ENCODE measurements around the gene SEC24C. TPM values are rescaled to one million over a fixed set of nuclear protein-coding genes. Genes with fewer than 3 reads are reported as not detected.

The SEC24C gene
- total RNA-seq, 1 donor from 2014 or later, result 106 TPM

- peaks cover 67% of the 10 kb centered on the region for H3K36me3 Mint-ChIP-seq (ENCODE audit: low read depth)
- no peaks in the 10 kb centered on the region for H3K9me3 Mint-ChIP-seq
- intact Hi-C loops (cut with micrococcal nuclease), result no loop called here
These were observed 53.3 kb downstream of the SEC24C start for GRCh38 chr10:73797324-73798025.

GRCh38 chr10:73798087-73798486 is 53.9 kb downstream of the SEC24C start:
- H3K27ac Mint-ChIP-seq, result no peak overlapping the region
- H3K9me3 Mint-ChIP-seq, result no peaks in the 10 kb centered on the region
- no peaks in the 10 kb centered on the region for H3K4me1 Mint-ChIP-seq
- no peak overlapping the region for H3K4me3 Mint-ChIP-seq
- intact Hi-C loops (cut with micrococcal nuclease), result no loop called here
- H3K27me3 Mint-ChIP-seq, result no peaks in the 10 kb centered on the region
- DNase-seq, result no peak
- peaks cover 69% of the 10 kb centered on the region for H3K36me3 Mint-ChIP-seq (ENCODE audit: low read depth)

More at GRCh38 chr10:73797324-73798025, 53.3 kb downstream of the SEC24C start:
- Mint-ChIP-seq H3K27me3 (no peaks in the 10 kb centered on the region), H3K4me1 (no peaks in the 10 kb centered on the region), H3K27ac (no peak overlapping the region), H3K4me3 (no peak overlapping the region)
- no peak for DNase-seq

GRCh38 chr10:73798927-73799560 is 54.9 kb downstream of the SEC24C start:
- peaks cover 70% of the 10 kb centered on the region for H3K36me3 Mint-ChIP-seq (ENCODE audit: low read depth)
- peaks cover 7% of the 10 kb centered on the region for H3K4me1 Mint-ChIP-seq
- intact Hi-C loops (cut with micrococcal nuclease), result no loop called here
- DNase-seq, result no peak
- H3K27ac Mint-ChIP-seq, result no peak overlapping the region
- H3K9me3 Mint-ChIP-seq, result no peaks in the 10 kb centered on the region
- H3K27me3 Mint-ChIP-seq, result no peaks in the 10 kb centered on the region
- H3K4me3 Mint-ChIP-seq, result no peak overlapping the region

GRCh38 chr10:73799899-73800559 is 55.9 kb downstream of the SEC24C start:
- no peaks in the 10 kb centered on the region for H3K27me3 Mint-ChIP-seq
- peaks cover 11% of the 10 kb centered on the region for H3K4me1 Mint-ChIP-seq
- H3K4me3 Mint-ChIP-seq, result no peak overlapping the region
- no peak overlapping the region for H3K27ac Mint-ChIP-seq
- peaks cover 64% of the 10 kb centered on the region for H3K36me3 Mint-ChIP-seq (ENCODE audit: low read depth)
- no peak for DNase-seq
- no peaks in the 10 kb centered on the region for H3K9me3 Mint-ChIP-seq
- intact Hi-C loops (cut with micrococcal nuclease), result no loop called here

- Mint-ChIP-seq H3K27me3 (no peaks in the 10 kb centered on the region), H3K36me3 (ENCODE audit: low read depth) (peaks cover 66% of the 10 kb centered on the region), H3K27ac (no peak overlapping the region), H3K4me1 (peaks cover 15% of the 10 kb centered on the region), H3K4me3 (no peak overlapping the region), H3K9me3 (no peaks in the 10 kb centered on the region)
- intact Hi-C loops (cut with micrococcal nuclease), result no loop called here
- DNase-seq, result no peak
These were observed 56.5 kb downstream of the SEC24C start for GRCh38 chr10:73800560-73801252.

GRCh38 chr10:73801253-73801590 is 57.0 kb downstream of the SEC24C start:
- Mint-ChIP-seq H3K36me3 (ENCODE audit: low read depth) (peaks cover 66% of the 10 kb centered on the region), H3K4me3 (no peak overlapping the region), H3K27ac (no peak overlapping the region), H3K27me3 (no peaks in the 10 kb centered on the region), H3K4me1 (peaks cover 20% of the 10 kb centered on the region), H3K9me3 (no peaks in the 10 kb centered on the region)
- intact Hi-C loops (cut with micrococcal nuclease), result no loop called here
- no peak for DNase-seq

GRCh38 chr10:73802276-73802991 is 58.3 kb downstream of the SEC24C start:
- Mint-ChIP-seq H3K27ac (peak overlapping the region; percentile 81), H3K4me1 (peaks cover 32% of the 10 kb centered on the region), H3K27me3 (no peaks in the 10 kb centered on the region), H3K9me3 (no peaks in the 10 kb centered on the region), H3K36me3 (ENCODE audit: low read depth) (peaks cover 71% of the 10 kb centered on the region), H3K4me3 (no peak overlapping the region)
- no peak for DNase-seq
- intact Hi-C loops (cut with micrococcal nuclease), result no loop called here

GRCh38 chr10:73803680-73804286 is 59.6 kb downstream of the SEC24C start:
- H3K9me3 Mint-ChIP-seq, result no peaks in the 10 kb centered on the region
- intact Hi-C loops (cut with micrococcal nuclease), result no loop called here
- no peak for DNase-seq
- peaks cover 43% of the 10 kb centered on the region for H3K4me1 Mint-ChIP-seq
- H3K36me3 Mint-ChIP-seq (ENCODE audit: low read depth), result peaks cover 72% of the 10 kb centered on the region
- H3K4me3 Mint-ChIP-seq, result peak overlapping the region; percentile 10
- peak overlapping the region; percentile 81 for H3K27ac Mint-ChIP-seq
- no peaks in the 10 kb centered on the region for H3K27me3 Mint-ChIP-seq

- peak overlapping the region; percentile 12 for H3K4me3 Mint-ChIP-seq
- H3K27me3 Mint-ChIP-seq, result no peaks in the 10 kb centered on the region
- H3K9me3 Mint-ChIP-seq, result no peaks in the 10 kb centered on the region
- H3K4me1 Mint-ChIP-seq, result peaks cover 60% of the 10 kb centered on the region
- no peak for DNase-seq
- H3K27ac Mint-ChIP-seq, result peak overlapping the region; percentile 48
- intact Hi-C loops (cut with micrococcal nuclease), result no loop called here
- H3K36me3 Mint-ChIP-seq (ENCODE audit: low read depth), result peaks cover 76% of the 10 kb centered on the region
These were observed 62.2 kb downstream of the SEC24C start for GRCh38 chr10:73806176-73806950.

GRCh38 chr10:73807471-73807870 is 63.3 kb downstream of the SEC24C start:
- Mint-ChIP-seq H3K36me3 (ENCODE audit: low read depth) (peaks cover 69% of the 10 kb centered on the region), H3K9me3 (no peaks in the 10 kb centered on the region), H3K27ac (no peak overlapping the region), H3K4me1 (peaks cover 60% of the 10 kb centered on the region), H3K27me3 (no peaks in the 10 kb centered on the region), H3K4me3 (peak overlapping the region; percentile 12)
- DNase-seq, result no peak
- intact Hi-C loops (cut with micrococcal nuclease), result no loop called here

- intact Hi-C loops (cut with micrococcal nuclease), result no loop called here
- no peaks in the 10 kb centered on the region for H3K27me3 Mint-ChIP-seq
- no peak overlapping the region for H3K4me3 Mint-ChIP-seq
- H3K9me3 Mint-ChIP-seq, result no peaks in the 10 kb centered on the region
- no peak overlapping the region for H3K27ac Mint-ChIP-seq
- DNase-seq, result no peak
- peaks cover 60% of the 10 kb centered on the region for H3K4me1 Mint-ChIP-seq
- H3K36me3 Mint-ChIP-seq (ENCODE audit: low read depth), result peaks cover 64% of the 10 kb centered on the region
These were observed 64.0 kb downstream of the SEC24C start for GRCh38 chr10:73808021-73808815.
